C4-2B (cell line): ENCODE data around the gene CAVIN1.
"Not testable (repeated sequence)": the region's sequence is repeated elsewhere in the genome, so short reads cannot be mapped to it uniquely, and the experiment has no call there.

ENCODE experiments used
- H3K27ac ChIP-seq: fragments of 450-650 bp; 2 replicates; pipeline ENCODE4 v1.5.1; 2017
- ZFX ChIP-seq: fragments of 450-650 bp; IDR thresholded peaks from 2 replicates; pipeline ENCODE4 v1.6.1; 2017
- TF ChIP-seq, protein P1 (sequence below): fragments of 450-650 bp; conservative IDR thresholded peaks from 2 replicates; pipeline ENCODE4 v1.5.1; 2017; ENCODE audit warnings: mild to moderate bottlenecking

The CAVIN1 gene

GRCh38 chr17:42373896-42374295 is 49.2 kb downstream of the CAVIN1 start:
- TF ChIP-seq, protein P1, sequence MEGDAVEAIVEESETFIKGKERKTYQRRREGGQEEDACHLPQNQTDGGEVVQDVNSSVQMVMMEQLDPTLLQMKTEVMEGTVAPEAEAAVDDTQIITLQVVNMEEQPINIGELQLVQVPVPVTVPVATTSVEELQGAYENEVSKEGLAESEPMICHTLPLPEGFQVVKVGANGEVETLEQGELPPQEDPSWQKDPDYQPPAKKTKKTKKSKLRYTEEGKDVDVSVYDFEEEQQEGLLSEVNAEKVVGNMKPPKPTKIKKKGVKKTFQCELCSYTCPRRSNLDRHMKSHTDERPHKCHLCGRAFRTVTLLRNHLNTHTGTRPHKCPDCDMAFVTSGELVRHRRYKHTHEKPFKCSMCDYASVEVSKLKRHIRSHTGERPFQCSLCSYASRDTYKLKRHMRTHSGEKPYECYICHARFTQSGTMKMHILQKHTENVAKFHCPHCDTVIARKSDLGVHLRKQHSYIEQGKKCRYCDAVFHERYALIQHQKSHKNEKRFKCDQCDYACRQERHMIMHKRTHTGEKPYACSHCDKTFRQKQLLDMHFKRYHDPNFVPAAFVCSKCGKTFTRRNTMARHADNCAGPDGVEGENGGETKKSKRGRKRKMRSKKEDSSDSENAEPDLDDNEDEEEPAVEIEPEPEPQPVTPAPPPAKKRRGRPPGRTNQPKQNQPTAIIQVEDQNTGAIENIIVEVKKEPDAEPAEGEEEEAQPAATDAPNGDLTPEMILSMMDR = no peak
- no peak for TF ChIP-seq ZFX
- no peak overlapping the region for H3K27ac ChIP-seq

GRCh38 chr17:42372142-42372541 is 50.9 kb downstream of the CAVIN1 start:
- TF ChIP-seq, protein P1 = no peak
- TF ChIP-seq ZFX = no peak
- H3K27ac ChIP-seq = no peak overlapping the region

GRCh38 chr17:42368797-42369561 is 54.1 kb downstream of the CAVIN1 start:
- not testable (repeated sequence) for H3K27ac ChIP-seq

GRCh38 chr17:42368310-42368709 is 54.7 kb downstream of the CAVIN1 start:
- H3K27ac ChIP-seq = not testable (repeated sequence)

GRCh38 chr17:42366176-42367023 is 56.7 kb downstream of the CAVIN1 start:
- H3K27ac ChIP-seq = not testable (repeated sequence)

GRCh38 chr17:42365136-42365535 is 57.9 kb downstream of the CAVIN1 start:
- no peak overlapping the region for H3K27ac ChIP-seq
- TF ChIP-seq, protein P1 = no peak
- no peak for TF ChIP-seq ZFX

GRCh38 chr17:42363767-42364585 is 59.1 kb downstream of the CAVIN1 start:
- no peak overlapping the region for H3K27ac ChIP-seq
- TF ChIP-seq ZFX = no peak
- TF ChIP-seq, protein P1 = no peak

- no peak overlapping the region for H3K27ac ChIP-seq
These were observed 59.8 kb downstream of the CAVIN1 start for GRCh38 chr17:42363231-42363630.

More at GRCh38 chr17:42363231-42363630, 59.8 kb downstream of the CAVIN1 start:
- TF ChIP-seq, protein P1 = no peak
- TF ChIP-seq ZFX = no peak
